SKM-1 treated with dmso at 0.1 percent for 144 hours (cell line): Measurements from ENCODE around the gene USP12.

Source experiments
- DNase-seq: peaks from one replicate; lab custom pipeline; 2025; ENCODE audit not compliant: unreplicated experiment; lab: John Stamatoyannopoulos, UW

Gene USP12

GRCh38 chr13:27038323-27038722 is 133.3 kb downstream of the USP12 start:
- no peak for DNase-seq

- no peak for DNase-seq
Observed at GRCh38 chr13:27037571-27037970, 134.0 kb downstream of the USP12 start.

- DNase-seq: no peak
Observed at GRCh38 chr13:27037171-27037570, 134.4 kb downstream of the USP12 start.

- no peak for DNase-seq
Observed at GRCh38 chr13:27036236-27036981, 135.2 kb downstream of the USP12 start.

- no peak for DNase-seq
Observed at GRCh38 chr13:27035892-27036235, 135.7 kb downstream of the USP12 start.

- no peak for DNase-seq
Observed at GRCh38 chr13:27034678-27035111, 136.9 kb downstream of the USP12 start.

- DNase-seq: no peak
Observed at GRCh38 chr13:27028683-27029480, 142.7 kb downstream of the USP12 start.

- no peak for DNase-seq
Observed at GRCh38 chr13:27027086-27027667, 144.4 kb downstream of the USP12 start.

- DNase-seq: no peak
Observed at GRCh38 chr13:27026396-27026795, 145.2 kb downstream of the USP12 start.

- no peak for DNase-seq
Observed at GRCh38 chr13:27024776-27025492, 146.7 kb downstream of the USP12 start.

- DNase-seq: no peak
Observed at GRCh38 chr13:27024074-27024461, 147.5 kb downstream of the USP12 start.

GRCh38 chr13:27023385-27024073 is 148.1 kb downstream of the USP12 start:
- no peak for DNase-seq

- no peak for DNase-seq
Observed at GRCh38 chr13:27022571-27023311, 148.9 kb downstream of the USP12 start.

- DNase-seq: no peak
Observed at GRCh38 chr13:27020415-27020814, 151.2 kb downstream of the USP12 start.

- DNase-seq: no peak
Observed at GRCh38 chr13:27018882-27019281, 152.7 kb downstream of the USP12 start.

- DNase-seq: no peak
Observed at GRCh38 chr13:27018344-27018861, 153.2 kb downstream of the USP12 start.

GRCh38 chr13:27016875-27017274 is 154.7 kb downstream of the USP12 start:
- DNase-seq: no peak
